Neural cell (in vitro differentiated cells): ENCODE data around the gene TRPC4AP.

ENCODE experiments used
- EZH2 ChIP-seq: fragments of 200-600, 300-800 bp; shearing (Covaris generic), sonication (generic); IDR thresholded peaks from 2 replicates; pipeline ENCODE4 v1.6.1; 2014; ENCODE audit warnings: antibody characterized with exemption, low read length, borderline replicate concordance, mild to moderate bottlenecking; ENCODE audit not compliant: insufficient read depth, poor library complexity, severe bottlenecking
- POLR2AphosphoS5 ChIP-seq: IDR thresholded peaks from 2 replicates; pipeline ENCODE4 v1.6.1; 2012
- TAF1 ChIP-seq: IDR thresholded peaks from 2 replicates; pipeline ENCODE4 v1.6.1; 2012; ENCODE audit warnings: low read depth
- TF ChIP-seq, protein P1 (sequence below): fragments of 450-650 bp; IDR thresholded peaks from 2 replicates; pipeline ENCODE4 v1.5.1; 2014; ENCODE audit warnings: antibody characterized with exemption, mild to moderate bottlenecking, moderate library complexity; ENCODE audit not compliant: poor library complexity, severe bottlenecking
- TF ChIP-seq, protein P2 (sequence below): IDR thresholded peaks from 2 replicates; pipeline ENCODE4 v1.6.1; 2012; ENCODE audit warnings: borderline replicate concordance

DNA sequence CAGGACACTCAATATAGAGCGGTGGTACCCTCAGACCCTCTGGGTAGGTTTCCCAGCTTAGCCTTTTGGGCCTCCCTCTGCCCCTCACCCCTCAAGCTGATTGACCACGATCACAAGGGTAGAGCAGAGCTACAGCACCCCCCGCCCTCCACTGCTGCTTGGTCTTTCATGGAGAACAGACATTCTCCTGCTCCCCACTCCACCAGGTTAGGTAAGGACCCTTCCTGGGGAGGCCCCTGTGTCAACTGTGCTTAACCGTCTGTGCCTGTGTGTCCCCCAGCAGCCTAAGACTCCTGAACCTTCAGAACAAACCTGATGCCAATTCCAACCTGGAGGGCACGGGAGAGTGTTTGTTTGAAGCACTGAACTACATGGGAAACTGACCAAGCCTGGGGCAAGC is 125.2 kb downstream of the TRPC4AP start:
- TF ChIP-seq, protein P1, sequence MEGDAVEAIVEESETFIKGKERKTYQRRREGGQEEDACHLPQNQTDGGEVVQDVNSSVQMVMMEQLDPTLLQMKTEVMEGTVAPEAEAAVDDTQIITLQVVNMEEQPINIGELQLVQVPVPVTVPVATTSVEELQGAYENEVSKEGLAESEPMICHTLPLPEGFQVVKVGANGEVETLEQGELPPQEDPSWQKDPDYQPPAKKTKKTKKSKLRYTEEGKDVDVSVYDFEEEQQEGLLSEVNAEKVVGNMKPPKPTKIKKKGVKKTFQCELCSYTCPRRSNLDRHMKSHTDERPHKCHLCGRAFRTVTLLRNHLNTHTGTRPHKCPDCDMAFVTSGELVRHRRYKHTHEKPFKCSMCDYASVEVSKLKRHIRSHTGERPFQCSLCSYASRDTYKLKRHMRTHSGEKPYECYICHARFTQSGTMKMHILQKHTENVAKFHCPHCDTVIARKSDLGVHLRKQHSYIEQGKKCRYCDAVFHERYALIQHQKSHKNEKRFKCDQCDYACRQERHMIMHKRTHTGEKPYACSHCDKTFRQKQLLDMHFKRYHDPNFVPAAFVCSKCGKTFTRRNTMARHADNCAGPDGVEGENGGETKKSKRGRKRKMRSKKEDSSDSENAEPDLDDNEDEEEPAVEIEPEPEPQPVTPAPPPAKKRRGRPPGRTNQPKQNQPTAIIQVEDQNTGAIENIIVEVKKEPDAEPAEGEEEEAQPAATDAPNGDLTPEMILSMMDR: no peak
- TF ChIP-seq POLR2AphosphoS5: no peak
- TF ChIP-seq, protein P2, sequence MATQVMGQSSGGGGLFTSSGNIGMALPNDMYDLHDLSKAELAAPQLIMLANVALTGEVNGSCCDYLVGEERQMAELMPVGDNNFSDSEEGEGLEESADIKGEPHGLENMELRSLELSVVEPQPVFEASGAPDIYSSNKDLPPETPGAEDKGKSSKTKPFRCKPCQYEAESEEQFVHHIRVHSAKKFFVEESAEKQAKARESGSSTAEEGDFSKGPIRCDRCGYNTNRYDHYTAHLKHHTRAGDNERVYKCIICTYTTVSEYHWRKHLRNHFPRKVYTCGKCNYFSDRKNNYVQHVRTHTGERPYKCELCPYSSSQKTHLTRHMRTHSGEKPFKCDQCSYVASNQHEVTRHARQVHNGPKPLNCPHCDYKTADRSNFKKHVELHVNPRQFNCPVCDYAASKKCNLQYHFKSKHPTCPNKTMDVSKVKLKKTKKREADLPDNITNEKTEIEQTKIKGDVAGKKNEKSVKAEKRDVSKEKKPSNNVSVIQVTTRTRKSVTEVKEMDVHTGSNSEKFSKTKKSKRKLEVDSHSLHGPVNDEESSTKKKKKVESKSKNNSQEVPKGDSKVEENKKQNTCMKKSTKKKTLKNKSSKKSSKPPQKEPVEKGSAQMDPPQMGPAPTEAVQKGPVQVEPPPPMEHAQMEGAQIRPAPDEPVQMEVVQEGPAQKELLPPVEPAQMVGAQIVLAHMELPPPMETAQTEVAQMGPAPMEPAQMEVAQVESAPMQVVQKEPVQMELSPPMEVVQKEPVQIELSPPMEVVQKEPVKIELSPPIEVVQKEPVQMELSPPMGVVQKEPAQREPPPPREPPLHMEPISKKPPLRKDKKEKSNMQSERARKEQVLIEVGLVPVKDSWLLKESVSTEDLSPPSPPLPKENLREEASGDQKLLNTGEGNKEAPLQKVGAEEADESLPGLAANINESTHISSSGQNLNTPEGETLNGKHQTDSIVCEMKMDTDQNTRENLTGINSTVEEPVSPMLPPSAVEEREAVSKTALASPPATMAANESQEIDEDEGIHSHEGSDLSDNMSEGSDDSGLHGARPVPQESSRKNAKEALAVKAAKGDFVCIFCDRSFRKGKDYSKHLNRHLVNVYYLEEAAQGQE: no peak
- no peak for TF ChIP-seq TAF1
- no peak for TF ChIP-seq EZH2
